ENCODE data around the gene ACACB.

The ACACB gene

DNA sequence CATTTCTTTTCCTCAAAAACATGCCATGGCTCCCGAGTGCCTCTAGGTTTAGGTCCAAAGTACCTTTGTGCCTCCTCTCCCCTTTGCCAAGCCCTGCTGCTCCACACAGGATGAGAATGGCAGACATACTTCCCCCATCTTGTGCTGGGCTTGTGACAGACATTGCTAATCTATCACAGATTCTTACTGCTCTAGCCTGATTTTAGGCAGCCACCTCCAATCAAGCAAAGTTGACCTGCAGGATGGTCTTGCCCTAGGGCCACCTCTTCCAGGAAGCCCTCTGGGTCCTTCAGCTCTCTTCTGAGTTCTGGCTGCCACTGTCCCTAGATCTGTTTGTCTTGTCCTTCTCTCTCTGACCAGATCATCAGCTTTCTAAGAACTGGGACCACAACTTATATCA lies 172.2 kb downstream of the ACACB start:
- in situ Hi-C loops (cut with HindIII; ENCODE audit: low sequenced_read_pairs), result no loop called here
- TF ChIP-seq, protein P1, sequence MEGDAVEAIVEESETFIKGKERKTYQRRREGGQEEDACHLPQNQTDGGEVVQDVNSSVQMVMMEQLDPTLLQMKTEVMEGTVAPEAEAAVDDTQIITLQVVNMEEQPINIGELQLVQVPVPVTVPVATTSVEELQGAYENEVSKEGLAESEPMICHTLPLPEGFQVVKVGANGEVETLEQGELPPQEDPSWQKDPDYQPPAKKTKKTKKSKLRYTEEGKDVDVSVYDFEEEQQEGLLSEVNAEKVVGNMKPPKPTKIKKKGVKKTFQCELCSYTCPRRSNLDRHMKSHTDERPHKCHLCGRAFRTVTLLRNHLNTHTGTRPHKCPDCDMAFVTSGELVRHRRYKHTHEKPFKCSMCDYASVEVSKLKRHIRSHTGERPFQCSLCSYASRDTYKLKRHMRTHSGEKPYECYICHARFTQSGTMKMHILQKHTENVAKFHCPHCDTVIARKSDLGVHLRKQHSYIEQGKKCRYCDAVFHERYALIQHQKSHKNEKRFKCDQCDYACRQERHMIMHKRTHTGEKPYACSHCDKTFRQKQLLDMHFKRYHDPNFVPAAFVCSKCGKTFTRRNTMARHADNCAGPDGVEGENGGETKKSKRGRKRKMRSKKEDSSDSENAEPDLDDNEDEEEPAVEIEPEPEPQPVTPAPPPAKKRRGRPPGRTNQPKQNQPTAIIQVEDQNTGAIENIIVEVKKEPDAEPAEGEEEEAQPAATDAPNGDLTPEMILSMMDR (IDR thresholded peaks at IDR 0.05; ENCODE audit: low read depth, low read length), result no peak
- no peak for DNase-seq (ENCODE audit: low read depth, low spot score)
- no peak overlapping the region for H3K4me3 ChIP-seq (ENCODE audit: low read depth, low read length)

- H3K4me3 ChIP-seq (ENCODE audit: low read depth, low read length), result no peak overlapping the region
- DNase-seq (ENCODE audit: low read depth, low spot score), result no peak
- TF ChIP-seq, protein P1 (IDR thresholded peaks at IDR 0.05; ENCODE audit: low read depth, low read length), result no peak
- in situ Hi-C loops (cut with HindIII; ENCODE audit: low sequenced_read_pairs), result no loop called here
Observed at GRCh38 chr12:109289004-109289403, 172.6 kb downstream of the ACACB start.

- TF ChIP-seq, protein P1 (IDR thresholded peaks at IDR 0.05; ENCODE audit: low read depth, low read length), result no peak
- DNase-seq (ENCODE audit: low read depth, low spot score), result no peak
- H3K4me3 ChIP-seq (ENCODE audit: low read depth, low read length), result no peak overlapping the region
- in situ Hi-C loops (cut with HindIII; ENCODE audit: low sequenced_read_pairs), result no loop called here
Observed at GRCh38 chr12:109289551-109289950, 173.2 kb downstream of the ACACB start.

- TF ChIP-seq, protein P1 (IDR thresholded peaks at IDR 0.05; ENCODE audit: low read depth, low read length), result no peak
- DNase-seq (ENCODE audit: low read depth, low spot score), result no peak
- H3K4me3 ChIP-seq (ENCODE audit: low read depth, low read length), result no peak overlapping the region
- in situ Hi-C loops (cut with HindIII; ENCODE audit: low sequenced_read_pairs), result no loop called here
Observed at GRCh38 chr12:109290061-109290460, 173.7 kb downstream of the ACACB start.

- TF ChIP-seq, protein P1 (IDR thresholded peaks at IDR 0.05; ENCODE audit: low read depth, low read length), result no peak
- in situ Hi-C loops (cut with HindIII; ENCODE audit: low sequenced_read_pairs), result no loop called here
- DNase-seq (ENCODE audit: low read depth, low spot score), result no peak
- no peak overlapping the region for H3K4me3 ChIP-seq (ENCODE audit: low read depth, low read length)
Observed at GRCh38 chr12:109291117-109291516, 174.7 kb downstream of the ACACB start.

DNA sequence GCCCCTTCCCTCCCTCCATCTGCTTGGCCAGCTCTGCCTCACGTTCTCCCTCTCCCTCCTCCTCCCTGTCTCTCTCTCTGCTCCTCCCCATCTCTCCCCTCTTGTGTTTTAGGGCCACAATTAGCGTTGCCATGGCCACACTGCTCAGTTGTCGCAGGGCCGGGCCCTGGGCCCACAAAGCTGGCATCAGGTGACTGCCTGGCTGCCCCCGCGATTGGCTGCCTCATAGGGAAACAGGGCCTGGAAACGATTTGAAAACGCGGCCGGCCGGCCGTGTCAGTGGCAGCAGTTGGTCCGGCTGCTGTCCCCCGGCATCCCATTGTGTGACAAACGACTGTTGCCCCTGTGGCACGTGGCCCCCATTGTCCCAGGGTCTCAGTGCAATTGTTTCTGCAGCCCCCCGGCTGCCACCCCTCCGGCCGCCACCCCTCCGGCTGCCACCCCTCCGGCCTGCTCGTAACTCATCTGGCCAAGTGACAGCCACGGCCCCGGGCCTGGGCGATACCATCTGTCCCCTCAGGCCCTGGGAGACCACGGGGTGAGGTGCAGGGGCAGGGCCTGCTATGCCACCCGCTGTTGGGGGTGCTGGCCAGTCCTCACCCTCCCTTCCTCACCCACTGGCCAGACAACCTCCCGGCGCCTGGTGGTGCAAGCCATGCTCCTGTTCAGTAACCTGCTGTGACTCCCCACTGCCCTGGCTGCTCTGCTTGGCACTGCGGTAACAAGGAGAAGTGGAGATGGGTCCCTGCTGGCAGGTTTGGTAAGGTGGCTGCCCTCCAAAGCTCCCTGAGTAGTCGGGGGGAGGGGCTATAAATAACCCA lies 175.3 kb downstream of the ACACB start:
- no peak overlapping the region for H3K4me3 ChIP-seq (ENCODE audit: low read depth, low read length)
- DNase-seq (ENCODE audit: low read depth, low spot score), result peak; percentile 24
- in situ Hi-C loops (cut with HindIII; ENCODE audit: low sequenced_read_pairs), result no loop called here
- TF ChIP-seq, protein P1 (IDR thresholded peaks at IDR 0.05; ENCODE audit: low read depth, low read length), result no peak
